Endometrial microvascular endothelial cells (primary cell): ENCODE results near the gene C1orf115. TPM values are rescaled to one million over a fixed set of nuclear protein-coding genes. Genes with fewer than 3 reads are reported as not detected.
"Not testable (repeated sequence)": the region's sequence is repeated elsewhere in the genome, so short reads cannot be mapped to it uniquely, and the experiment has no call there.

Experiments used
- in situ Hi-C: cut with HindIII; loops from 2 replicates; pipeline ENCODE4 v1.10.0; 2017; ENCODE audit warnings: low sequenced_read_pairs, low pct_unique_long_range_greater_than_20kb; ENCODE audit errors: inconsistent ontology term
- total RNA-seq: library from RNA; depleted of rRNA; stranded (reverse); fragments of >200 nt; gene quantifications from one replicate; pipeline ENCODE4 v1.2.3, GENCODE V29; 2015; ENCODE audit errors: inconsistent ontology term

C1orf115 gene
- total RNA-seq, 1 donor from 2014 or later: 25.2 TPM

DNA sequence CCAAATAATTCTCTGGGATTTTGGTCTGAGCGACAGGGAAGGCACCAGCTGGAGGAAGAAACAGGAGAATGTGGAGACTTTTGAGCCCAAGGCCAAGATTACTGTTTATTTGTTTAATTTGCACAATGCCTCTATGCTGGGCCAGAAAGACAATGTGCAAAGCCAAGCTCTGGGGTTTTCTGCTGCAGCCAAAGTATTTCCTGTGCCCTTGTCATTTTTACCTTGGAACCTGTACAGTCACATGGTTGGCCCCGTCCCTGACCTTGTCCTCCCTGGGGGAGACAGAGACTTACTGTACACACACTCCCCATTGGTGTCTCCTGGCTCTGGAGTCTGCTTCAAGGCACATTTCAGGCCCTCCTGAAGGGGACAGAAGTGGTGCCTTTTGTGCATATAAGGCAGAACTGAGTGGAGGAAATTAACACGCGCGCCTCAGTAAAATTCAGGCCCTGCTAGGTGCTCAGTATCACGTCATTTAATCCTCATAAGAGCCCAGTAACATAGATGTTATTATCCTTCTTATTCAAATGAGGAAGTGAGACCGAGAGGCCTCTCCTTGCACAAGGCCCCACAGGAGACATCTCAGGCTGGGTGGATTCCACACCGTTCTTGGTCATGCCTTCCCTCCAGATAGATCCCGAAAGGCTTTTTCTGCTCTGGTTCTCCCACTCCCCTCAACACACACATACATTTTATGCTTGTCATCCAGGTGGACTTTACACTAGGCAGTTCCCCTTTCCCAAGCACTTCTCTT is 21.1 kb downstream of the C1orf115 start:
- in situ Hi-C loops: no loop called here

DNA sequence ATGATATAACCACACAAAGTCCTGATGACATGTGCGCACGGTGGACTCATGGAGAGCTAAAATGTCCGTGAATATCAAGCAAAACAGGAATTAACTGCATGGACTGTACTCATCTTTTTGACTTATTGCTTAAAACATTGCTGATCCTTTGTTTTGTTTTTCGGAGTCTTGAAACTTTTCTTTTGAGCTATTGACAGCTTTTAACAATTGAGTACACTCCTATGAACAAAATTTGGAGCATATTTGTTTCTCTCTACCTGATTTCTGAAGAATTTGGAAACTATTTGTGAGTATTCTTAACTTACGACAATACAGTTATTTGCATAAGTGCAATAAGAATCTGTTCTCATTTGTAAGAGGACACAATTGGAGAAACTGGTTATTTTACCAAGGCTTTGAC is 25.8 kb downstream of the C1orf115 start:
- in situ Hi-C loops: not testable (repeated sequence)

- in situ Hi-C loops: no loop called here
Observed at GRCh38 chr1:220717800-220718640, 27.9 kb downstream of the C1orf115 start.

DNA sequence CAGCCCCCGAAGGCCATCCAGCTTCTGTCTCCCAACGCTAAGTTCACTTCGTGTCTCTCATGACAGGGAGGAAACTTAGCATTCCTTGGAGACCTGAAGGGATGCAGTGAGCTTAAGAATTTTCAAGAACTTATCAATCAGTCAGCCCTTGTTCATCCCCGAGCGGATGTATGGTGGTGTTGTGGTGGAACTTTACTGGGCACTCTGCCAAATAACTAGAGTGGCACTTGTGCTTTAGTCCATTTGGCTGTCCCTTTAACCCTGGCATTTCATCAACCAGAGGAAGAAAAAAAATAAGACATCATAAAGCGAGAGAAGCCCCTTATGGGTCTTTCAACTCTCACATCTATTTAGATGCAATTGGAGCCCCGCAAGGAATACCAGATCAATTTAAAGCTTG is 31.1 kb downstream of the C1orf115 start:
- in situ Hi-C loops: not testable (repeated sequence)

- in situ Hi-C loops: no loop called here
Observed at GRCh38 chr1:220726634-220727033, 36.5 kb downstream of the C1orf115 start.

DNA sequence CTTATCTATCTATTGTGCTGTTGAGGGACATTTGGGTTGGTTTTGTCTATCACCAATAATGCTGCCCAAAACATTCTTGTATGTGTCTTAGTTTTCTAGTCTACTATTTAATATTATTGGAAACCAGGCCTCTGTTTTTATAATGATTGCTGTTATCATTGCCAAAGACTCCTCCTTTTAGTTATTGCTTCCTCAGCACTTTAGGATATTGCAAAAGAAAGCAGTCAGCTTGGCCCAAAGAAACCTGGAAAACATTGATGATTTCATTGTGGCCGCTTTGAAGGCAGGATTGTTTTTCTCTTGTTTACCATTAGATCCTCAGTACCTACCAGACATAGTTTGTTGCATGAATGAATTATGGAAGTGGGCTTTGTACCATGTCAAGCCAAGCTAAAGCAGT is 37.4 kb downstream of the C1orf115 start:
- in situ Hi-C loops: no loop called here

DNA sequence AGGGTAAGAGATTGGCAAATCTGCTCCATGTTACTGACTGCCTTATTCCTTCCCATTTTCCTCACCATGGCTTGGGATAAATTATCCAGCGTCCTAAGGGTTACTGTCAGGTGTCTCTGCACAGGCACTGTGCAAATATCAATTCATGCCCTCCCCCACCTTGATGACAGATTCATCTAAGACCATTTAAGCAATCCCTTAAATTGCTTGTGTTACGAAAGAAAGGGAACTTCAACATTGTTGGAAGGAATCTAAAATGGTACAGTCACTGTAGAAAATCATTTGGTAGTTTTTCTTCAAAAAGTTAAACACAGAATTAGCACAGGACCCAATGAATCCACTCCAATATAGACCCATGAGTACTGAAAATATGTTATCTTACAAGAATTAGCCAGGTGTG is 40.3 kb downstream of the C1orf115 start:
- in situ Hi-C loops: no loop called here

- in situ Hi-C loops: no loop called here
Observed at GRCh38 chr1:220732137-220732536, 42.0 kb downstream of the C1orf115 start.

- in situ Hi-C loops: no loop called here
Observed at GRCh38 chr1:220732621-220733020, 42.5 kb downstream of the C1orf115 start.

DNA sequence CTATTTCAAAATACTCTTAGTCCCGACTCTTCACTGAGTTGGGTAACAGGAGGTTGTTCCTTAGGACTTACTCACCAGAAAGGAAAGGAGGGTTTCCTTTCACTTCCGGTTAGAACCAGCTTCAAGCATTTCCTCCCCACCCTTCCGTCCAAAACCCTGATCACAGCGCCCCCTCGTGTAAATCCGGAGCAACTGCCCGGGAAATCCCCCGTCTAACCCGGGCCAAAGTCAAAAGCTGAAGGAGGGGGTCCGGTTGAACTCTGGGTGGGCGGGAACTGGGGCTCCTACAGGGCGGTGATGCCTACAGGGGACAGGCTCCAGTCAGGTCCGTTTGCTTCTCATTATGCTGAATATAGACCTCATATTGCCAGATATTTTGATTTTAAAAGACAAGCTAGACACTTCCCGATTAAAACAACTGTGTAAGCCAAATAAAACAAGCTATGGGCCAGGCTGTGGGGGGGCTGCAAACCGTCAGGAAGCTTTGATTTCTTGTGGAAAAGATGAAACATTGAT is 43.0 kb downstream of the C1orf115 start:
- in situ Hi-C loops: no loop called here

DNA sequence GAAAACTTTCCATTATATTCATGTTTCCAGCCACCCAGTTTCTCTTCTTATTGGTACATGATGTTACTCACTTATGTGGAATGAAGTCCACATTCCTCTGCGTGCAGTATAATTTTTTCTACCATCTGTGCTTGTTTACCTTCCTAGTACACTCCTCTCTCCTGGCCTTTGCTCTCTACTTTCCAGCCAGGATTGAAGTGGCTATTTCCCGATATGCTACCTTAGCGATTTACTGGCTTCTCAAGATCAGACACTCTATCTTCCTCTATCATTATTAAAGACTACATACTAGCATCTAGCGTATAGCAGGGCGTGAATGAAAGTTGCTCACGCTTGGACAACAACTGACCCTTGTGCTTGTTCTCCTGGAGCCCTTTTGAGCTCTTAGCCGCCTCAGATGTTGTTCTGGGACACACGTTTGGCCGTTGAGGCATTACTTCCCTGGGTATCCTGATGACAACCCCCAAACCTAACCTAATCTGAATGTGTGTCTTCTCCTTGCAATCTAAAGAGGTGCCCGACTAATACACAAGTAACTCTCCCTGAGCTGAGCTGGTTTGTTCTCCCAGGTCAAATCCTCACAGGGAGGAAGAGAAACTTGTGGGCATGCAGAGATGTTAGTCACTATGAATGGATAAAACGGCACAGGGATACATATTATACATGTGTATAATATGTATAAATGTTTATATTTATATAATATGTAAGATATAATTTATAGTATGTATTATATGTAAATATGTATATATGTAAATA is 44.6 kb downstream of the C1orf115 start:
- in situ Hi-C loops: no loop called here

- in situ Hi-C loops: not testable (repeated sequence)
Observed at GRCh38 chr1:220736283-220736682, 46.1 kb downstream of the C1orf115 start.

DNA sequence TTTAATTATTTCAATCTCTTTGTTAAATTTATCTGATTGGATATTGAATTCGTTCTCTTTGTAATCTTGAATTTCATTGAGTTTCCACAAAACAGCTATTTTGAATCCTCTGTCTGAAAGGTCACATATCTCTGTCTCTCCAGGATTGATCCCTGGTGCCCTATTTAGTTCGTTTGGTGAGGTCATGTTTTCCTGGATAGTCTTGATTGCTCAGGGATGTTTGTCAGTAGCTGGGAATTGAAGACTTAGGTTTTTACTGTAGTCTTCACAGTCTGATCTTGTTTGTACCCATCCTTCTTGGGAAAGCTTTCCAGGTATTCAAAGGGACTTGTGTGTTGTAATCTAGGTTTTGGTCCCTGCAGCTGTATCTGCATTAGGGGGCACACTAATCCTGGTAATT is 51.2 kb downstream of the C1orf115 start:
- in situ Hi-C loops: no loop called here

DNA sequence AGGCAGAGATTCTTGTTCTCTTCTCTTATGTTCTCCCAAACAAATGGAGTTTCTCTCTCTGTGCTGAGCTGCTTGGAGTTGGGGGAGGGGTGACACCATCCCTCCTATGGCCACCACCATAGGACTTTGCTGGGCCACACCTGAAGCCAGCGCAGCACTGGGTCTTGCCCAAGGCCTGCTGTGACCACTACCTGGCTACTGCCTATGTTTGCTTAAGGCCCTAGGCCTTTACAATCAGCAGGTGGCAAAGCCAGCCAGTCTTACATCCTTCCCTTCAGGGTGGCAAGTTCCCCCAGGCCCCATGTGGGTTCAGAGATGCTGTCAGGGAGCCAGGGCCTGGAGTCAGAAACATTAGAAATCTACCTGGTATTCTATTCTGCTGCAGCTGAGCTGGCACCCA is 51.7 kb downstream of the C1orf115 start:
- in situ Hi-C loops: no loop called here

DNA sequence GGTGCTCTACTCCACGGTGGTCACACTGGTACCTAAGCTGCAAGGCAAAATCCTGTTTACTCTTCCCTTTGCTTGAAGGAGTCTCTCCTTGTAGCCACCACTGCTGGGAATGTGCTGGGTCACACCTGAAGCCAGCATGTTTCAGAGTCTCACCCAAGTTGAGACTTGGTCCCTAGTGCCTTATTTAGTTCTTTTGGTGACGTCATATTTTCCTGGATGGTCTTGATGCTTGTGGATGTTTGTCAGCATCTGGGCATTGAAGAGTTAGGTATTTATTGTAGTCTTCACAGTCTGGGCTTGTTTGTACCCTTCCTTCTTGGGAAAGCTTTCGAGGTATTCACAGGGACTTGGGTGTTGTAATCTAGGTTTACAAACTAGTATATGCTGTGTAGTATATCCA is 52.4 kb downstream of the C1orf115 start:
- in situ Hi-C loops: no loop called here

- in situ Hi-C loops: no loop called here
Observed at GRCh38 chr1:220746851-220747250, 56.7 kb downstream of the C1orf115 start.

DNA sequence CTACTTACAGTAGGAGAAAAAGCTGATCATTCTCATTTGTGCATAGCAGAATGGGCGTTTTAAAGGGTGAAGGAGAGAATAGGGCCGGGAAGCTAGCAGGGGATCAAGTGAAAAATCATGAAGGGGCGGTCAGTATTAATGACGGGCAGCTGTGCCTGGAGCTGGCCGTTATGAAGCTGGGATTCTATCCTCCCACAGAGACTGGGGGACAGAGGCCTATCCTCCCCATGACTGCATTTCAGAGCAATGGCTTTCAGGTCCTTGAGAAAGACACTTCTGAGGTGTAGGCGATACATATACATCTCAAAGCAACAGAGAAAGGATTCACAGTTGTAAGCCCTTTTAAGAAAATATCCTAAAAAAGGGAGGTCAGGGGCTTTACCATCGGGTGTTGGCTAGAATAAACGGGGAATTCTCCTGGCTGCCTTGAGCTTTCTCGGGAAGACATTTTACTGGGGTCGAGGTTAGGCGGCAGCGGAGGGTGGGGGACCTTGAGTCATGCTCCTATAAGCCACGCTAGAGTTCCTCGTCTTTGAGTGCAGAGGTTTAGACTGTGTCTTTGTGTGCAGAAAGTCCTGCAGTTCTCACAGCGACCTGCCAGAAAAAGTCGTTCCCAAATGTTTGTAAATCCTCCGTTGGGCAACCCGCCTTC is 57.4 kb downstream of the C1orf115 start:
- in situ Hi-C loops: no loop called here

DNA sequence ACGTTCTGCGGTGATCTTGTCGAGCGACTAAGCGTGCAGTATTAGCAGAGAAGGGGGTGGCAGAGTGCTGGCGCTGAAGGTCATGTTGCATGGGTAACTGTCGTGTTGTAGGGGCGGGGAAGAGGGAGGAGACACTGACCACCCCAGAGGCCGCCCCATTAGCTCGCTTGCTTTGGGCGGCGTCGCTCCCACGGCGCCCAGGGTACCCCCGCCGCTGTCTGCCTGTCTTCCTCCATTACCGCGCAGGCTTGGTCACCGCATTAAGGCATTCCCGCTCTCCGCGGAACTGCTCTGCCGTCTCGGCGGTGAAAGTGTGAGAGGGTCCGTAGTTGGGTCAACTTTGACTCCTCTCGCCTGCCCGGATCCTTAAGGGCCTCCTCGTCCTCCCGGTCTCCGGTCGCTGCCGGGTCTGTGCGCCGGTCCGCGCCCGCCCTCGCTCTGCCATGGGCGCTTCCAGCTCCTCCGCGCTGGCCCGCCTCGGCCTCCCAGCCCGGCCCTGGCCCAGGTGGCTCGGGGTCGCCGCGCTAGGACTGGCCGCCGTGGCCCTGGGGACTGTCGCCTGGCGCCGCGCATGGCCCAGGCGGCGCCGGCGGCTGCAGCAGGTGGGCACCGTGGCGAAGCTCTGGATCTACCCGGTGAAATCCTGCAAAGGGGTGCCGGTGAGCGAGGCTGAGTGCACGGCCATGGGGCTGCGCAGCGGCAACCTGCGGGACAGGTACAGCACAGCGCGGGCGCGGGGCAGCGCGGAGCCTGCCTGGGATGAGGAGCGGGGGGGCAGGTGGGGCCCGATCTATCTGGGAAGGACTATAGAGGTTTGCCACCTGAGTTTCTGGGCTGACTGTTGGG is 58.1 kb downstream of the C1orf115 start, which contains the start of gene MTARC2:
TSS of gene MTARC2 (plus strand) at position 234 of the 846 bp plus-strand sequence. CDS start at position 444, 210 bp downstream.
- in situ Hi-C loops: no loop called here
